Measurements from ENCODE around the gene PBX1. TPM values are rescaled to one million over a fixed set of nuclear protein-coding genes. Genes with fewer than 3 reads are reported as not detected.

Gene PBX1
- total RNA-seq: 53.0 and 60.5 TPM in 2 replicates

DNA sequence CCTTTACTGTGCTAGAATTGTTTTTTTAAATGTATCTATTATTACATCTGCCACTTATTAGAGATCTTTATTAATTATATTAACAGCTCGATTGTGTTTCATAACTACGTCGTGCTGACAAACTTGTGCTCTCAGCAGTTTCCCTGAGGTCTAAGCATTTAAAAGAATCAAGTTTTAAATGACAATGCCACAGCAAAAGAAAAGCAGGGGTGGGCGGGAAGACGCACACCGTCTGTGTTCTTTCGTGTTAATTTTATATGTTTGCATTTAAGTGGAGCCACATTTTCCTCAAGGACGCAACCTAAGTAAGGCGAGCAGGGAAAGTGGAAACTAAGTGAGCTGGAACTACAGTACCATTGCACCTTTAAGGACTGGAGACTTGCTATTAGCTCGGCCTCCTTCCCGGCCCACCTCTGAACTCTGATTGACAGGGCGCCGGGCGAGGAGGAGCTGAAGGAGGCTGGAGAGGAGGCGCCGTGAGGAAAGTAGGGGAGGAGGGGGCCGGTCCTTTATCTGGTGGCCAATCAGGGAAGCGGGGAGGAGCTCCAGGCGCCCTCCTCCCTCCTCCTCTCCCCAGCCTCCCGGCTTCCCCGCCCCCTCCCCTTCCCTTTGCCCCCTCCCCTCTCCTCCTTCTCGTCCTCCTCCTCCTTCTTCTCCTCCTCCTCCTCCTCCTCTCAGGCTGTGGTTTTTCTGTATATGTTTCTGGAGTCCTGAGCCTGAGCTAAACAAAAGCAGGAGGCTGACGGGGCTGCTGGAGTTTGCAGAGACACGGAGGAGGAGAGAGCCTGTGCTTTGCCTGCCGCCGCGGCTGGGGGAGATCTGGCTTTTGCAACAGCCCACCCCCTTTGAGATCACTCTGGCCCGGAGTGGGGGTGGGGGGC, at the start of gene PBX1:
PBX1 (plus strand) TSS at position 724 of the 881 bp plus-strand sequence.

Measured in aortic smooth muscle cell (primary cell).